Measurements from ENCODE around the gene LKAAEAR1. TPM values are rescaled to one million over a fixed set of nuclear protein-coding genes. Genes with fewer than 3 reads are reported as not detected.

The LKAAEAR1 gene
- total and polyA plus RNA-seq, 2 of the 13 experiments (the other 11 are each of a cell fraction or from before 2014, with no cell fraction given) = not detected

DNA sequence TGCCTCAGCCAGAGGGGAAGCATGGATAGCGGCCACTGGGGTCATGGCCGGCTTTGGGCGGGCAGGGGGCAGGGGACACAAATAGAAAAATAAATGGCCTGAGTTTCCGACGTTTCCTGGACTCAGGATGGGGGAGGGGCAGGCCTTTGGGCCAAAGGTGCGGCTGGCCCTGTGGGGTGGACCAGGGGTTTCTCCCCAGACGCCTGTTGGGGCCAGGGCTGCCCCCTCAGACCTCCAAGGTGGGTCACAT lies 27.6 kb downstream of the LKAAEAR1 start (continued):
- peak; percentile 70 for TF ChIP-seq ETV5 (CRISPR knock-in tag; IDR thresholded peaks at IDR 0.05; ENCODE audit: borderline replicate concordance)
- TF ChIP-seq CHD2 (IDR thresholded peaks at IDR 0.05; ENCODE audit: low read depth, low read length) = no peak
- no peak; the same call in 1 of the 2 replicates for TF ChIP-seq ZSCAN21 (CRISPR knock-in tag; IDR thresholded peaks at IDR 0.05; ENCODE audit: borderline replicate concordance)
- no peak for TF ChIP-seq ZNF180 (CRISPR knock-in tag; IDR thresholded peaks at IDR 0.05; ENCODE audit: borderline replicate concordance, low read depth)
- no peak for TF ChIP-seq ISX (CRISPR knock-in tag; conservative IDR thresholded peaks at IDR 0.05)
- peak; percentile 39; the same call in 1 of the 2 replicates for TF ChIP-seq SOX5 (CRISPR knock-in tag; IDR thresholded peaks at IDR 0.05; ENCODE audit: borderline replicate concordance)
- TF ChIP-seq CEBPB (IDR thresholded peaks at IDR 0.05; ENCODE audit: borderline replicate concordance, low read depth, low read length) = no peak
- TF ChIP-seq GTF2F1 (IDR thresholded peaks at IDR 0.05; ENCODE audit: low read length) = no peak
- no peak for TF ChIP-seq CHD4 (IDR thresholded peaks at IDR 0.05; ENCODE audit: borderline replicate concordance, low read length)
- TF ChIP-seq U2AF1 (optimal IDR thresholded peaks at IDR 0.05; ENCODE audit: low read depth, low read length) = no peak
- TF ChIP-seq RFXANK (CRISPR knock-in tag; IDR thresholded peaks at IDR 0.05) = no peak
- TF ChIP-seq, protein P1, sequence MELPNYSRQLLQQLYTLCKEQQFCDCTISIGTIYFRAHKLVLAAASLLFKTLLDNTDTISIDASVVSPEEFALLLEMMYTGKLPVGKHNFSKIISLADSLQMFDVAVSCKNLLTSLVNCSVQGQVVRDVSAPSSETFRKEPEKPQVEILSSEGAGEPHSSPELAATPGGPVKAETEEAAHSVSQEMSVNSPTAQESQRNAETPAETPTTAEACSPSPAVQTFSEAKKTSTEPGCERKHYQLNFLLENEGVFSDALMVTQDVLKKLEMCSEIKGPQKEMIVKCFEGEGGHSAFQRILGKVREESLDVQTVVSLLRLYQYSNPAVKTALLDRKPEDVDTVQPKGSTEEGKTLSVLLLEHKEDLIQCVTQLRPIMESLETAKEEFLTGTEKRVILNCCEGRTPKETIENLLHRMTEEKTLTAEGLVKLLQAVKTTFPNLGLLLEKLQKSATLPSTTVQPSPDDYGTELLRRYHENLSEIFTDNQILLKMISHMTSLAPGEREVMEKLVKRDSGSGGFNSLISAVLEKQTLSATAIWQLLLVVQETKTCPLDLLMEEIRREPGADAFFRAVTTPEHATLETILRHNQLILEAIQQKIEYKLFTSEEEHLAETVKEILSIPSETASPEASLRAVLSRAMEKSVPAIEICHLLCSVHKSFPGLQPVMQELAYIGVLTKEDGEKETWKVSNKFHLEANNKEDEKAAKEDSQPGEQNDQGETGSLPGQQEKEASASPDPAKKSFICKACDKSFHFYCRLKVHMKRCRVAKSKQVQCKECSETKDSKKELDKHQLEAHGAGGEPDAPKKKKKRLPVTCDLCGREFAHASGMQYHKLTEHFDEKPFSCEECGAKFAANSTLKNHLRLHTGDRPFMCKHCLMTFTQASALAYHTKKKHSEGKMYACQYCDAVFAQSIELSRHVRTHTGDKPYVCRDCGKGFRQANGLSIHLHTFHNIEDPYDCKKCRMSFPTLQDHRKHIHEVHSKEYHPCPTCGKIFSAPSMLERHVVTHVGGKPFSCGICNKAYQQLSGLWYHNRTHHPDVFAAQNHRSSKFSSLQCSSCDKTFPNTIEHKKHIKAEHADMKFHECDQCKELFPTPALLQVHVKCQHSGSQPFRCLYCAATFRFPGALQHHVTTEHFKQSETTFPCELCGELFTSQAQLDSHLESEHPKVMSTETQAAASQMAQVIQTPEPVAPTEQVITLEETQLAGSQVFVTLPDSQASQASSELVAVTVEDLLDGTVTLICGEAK (IDR thresholded peaks at IDR 0.05) = no peak
- TF ChIP-seq, protein P1 (CRISPR knock-in tag; IDR thresholded peaks at IDR 0.05) = no peak
- TF ChIP-seq PHF21A (CRISPR knock-in tag; IDR thresholded peaks at IDR 0.05) = peak; percentile 85; the same call in 1 of the 2 replicates
- TF ChIP-seq, protein P2, sequence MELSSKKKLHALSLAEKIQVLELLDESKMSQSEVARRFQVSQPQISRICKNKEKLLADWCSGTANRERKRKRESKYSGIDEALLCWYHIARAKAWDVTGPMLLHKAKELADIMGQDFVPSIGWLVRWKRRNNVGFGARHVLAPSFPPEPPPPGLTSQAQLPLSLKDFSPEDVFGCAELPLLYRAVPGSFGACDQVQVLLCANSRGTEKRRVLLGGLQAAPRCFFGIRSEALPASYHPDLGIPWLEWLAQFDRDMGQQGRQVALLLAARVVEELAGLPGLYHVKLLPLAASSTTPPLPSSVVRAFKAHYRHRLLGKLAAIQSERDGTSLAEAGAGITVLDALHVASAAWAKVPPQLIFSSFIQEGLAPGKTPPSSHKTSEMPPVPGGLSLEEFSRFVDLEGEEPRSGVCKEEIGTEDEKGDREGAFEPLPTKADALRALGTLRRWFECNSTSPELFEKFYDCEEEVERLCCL (CRISPR knock-in tag; IDR thresholded peaks at IDR 0.05; ENCODE audit: borderline replicate concordance) = no peak
- peak; percentile 19 for TF ChIP-seq KDM6A (CRISPR knock-in tag; IDR thresholded peaks at IDR 0.05; ENCODE audit: low read depth)
- TF ChIP-seq TOE1 (CRISPR knock-in tag; IDR thresholded peaks at IDR 0.05) = no peak
- TF ChIP-seq RBAK (CRISPR knock-in tag; IDR thresholded peaks at IDR 0.05) = no peak
- TF ChIP-seq TBX3 (IDR thresholded peaks at IDR 0.05; ENCODE audit: borderline replicate concordance) = no peak
- TF ChIP-seq NFRKB (IDR thresholded peaks at IDR 0.05) = no peak
- no peak for TF ChIP-seq ZSCAN29 (CRISPR knock-in tag; conservative IDR thresholded peaks at IDR 0.05)
- TF ChIP-seq ZMYM2 (CRISPR knock-in tag; IDR thresholded peaks at IDR 0.05) = no peak; the same call in 1 of the 2 replicates
- TF ChIP-seq, protein P3, sequence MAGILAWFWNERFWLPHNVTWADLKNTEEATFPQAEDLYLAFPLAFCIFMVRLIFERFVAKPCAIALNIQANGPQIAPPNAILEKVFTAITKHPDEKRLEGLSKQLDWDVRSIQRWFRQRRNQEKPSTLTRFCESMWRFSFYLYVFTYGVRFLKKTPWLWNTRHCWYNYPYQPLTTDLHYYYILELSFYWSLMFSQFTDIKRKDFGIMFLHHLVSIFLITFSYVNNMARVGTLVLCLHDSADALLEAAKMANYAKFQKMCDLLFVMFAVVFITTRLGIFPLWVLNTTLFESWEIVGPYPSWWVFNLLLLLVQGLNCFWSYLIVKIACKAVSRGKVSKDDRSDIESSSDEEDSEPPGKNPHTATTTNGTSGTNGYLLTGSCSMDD (CRISPR knock-in tag; IDR thresholded peaks at IDR 0.05) = no peak

Measured in HepG2 (cell line).